Measurements from ENCODE around the gene CLASRP.

CLASRP gene

GRCh38 chr19:45063851-45064801 is 25.3 kb downstream of the CLASRP start:
- no peak for DNase-seq

GRCh38 chr19:45066921-45067661 is 28.2 kb downstream of the CLASRP start:
- DNase-seq, result no peak

GRCh38 chr19:45068041-45068440 is 29.2 kb downstream of the CLASRP start:
- no peak for DNase-seq

- DNase-seq, result no peak
Observed at GRCh38 chr19:45069056-45069455, 30.2 kb downstream of the CLASRP start.

GRCh38 chr19:45070214-45070613 is 31.4 kb downstream of the CLASRP start:
- no peak for DNase-seq

- no peak for DNase-seq
Observed at GRCh38 chr19:45070861-45071544, 32.2 kb downstream of the CLASRP start.

- DNase-seq, result no peak
Observed at GRCh38 chr19:45071545-45071938, 32.7 kb downstream of the CLASRP start.

GRCh38 chr19:45071969-45072790 is 33.3 kb downstream of the CLASRP start:
- DNase-seq, result no peak

- DNase-seq, result no peak
Observed at GRCh38 chr19:45074744-45075300, 36.0 kb downstream of the CLASRP start.

GRCh38 chr19:45075301-45076028 is 36.6 kb downstream of the CLASRP start:
- DNase-seq, result peak; percentile 79

GRCh38 chr19:45076029-45076850 is 37.4 kb downstream of the CLASRP start, which contains the start of gene ZNF296:
Gene ZNF296, minus strand, starts transcription at chr19:45076478. Its CDS starts 105 bp downstream, at chr19:45076373.
- peak; percentile 82 for DNase-seq

GRCh38 chr19:45076851-45077730 is 38.2 kb downstream of the CLASRP start:
- no peak for DNase-seq

GRCh38 chr19:45078390-45079062 is 39.7 kb downstream of the CLASRP start:
- no peak for DNase-seq

- peak; percentile 61 for DNase-seq
Observed at GRCh38 chr19:45079063-45079910, 40.4 kb downstream of the CLASRP start, which contains the start of gene GEMIN7. Gene GEMIN7, plus strand, starts transcription at chr19:45079260. Its CDS starts 10,855 bp downstream, at chr19:45090115.

GRCh38 chr19:45079911-45080370 is 41.1 kb downstream of the CLASRP start:
- no peak for DNase-seq

- DNase-seq, result no peak
Observed at GRCh38 chr19:45082170-45082569, 43.3 kb downstream of the CLASRP start.

- DNase-seq, result no peak
Observed at GRCh38 chr19:45086480-45086879, 47.6 kb downstream of the CLASRP start.

All from 8988T (cell line).